HG03432 (cell line): ENCODE measurements around the gene HNRNPR.

Experiments used
- ATAC-seq: cut with Tn5 transposase; IDR thresholded peaks from one replicate; pipeline ENCODE4 v1.9.1; 2021; ENCODE audit warnings: mild to moderate bottlenecking, moderate library complexity; ENCODE audit not compliant: unreplicated experiment

Gene HNRNPR

DNA sequence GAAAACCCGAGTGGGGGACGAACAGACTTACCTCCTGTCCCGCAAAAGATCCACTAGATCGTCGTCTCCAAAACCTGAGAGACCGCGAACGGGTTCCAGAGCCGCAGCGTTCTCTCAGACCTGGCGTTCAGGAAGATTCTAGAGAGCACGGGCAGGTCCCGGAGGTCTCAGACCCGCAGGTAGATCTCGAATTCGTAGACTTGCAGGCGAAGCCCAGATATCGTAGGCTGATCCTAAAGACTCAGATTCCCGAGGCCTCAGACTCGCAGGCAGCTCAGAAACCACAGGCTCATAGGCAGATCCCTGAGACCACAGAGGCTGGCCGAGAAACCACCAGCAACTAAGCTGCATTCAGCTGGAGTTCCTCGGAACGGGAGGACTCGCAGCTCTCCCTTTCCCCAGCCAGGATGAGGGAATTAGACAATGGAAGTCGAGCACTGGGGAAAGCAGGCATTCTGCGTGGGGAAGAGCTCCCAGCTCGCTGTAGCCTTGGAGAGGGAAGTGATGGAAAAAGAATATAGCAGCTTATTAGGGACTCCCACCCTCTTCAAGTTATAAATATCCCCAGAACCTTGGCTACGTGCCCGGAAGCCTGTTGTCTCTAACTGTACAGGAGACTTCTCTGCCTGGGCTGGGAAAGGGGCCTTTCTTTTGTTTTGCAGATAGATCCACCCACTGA is 25.4 kb upstream of the HNRNPR start, which contains the start of gene ZNF436:
Gene ZNF436 (minus strand): TSS at position 502 of the 679 bp plus-strand sequence. CDS start 1,831 bp downstream, outside the sequence.
- ATAC-seq = no peak

GRCh38 chr1:23368562-23369334 is 24.7 kb upstream of the HNRNPR start:
- ATAC-seq = peak; percentile 76

DNA sequence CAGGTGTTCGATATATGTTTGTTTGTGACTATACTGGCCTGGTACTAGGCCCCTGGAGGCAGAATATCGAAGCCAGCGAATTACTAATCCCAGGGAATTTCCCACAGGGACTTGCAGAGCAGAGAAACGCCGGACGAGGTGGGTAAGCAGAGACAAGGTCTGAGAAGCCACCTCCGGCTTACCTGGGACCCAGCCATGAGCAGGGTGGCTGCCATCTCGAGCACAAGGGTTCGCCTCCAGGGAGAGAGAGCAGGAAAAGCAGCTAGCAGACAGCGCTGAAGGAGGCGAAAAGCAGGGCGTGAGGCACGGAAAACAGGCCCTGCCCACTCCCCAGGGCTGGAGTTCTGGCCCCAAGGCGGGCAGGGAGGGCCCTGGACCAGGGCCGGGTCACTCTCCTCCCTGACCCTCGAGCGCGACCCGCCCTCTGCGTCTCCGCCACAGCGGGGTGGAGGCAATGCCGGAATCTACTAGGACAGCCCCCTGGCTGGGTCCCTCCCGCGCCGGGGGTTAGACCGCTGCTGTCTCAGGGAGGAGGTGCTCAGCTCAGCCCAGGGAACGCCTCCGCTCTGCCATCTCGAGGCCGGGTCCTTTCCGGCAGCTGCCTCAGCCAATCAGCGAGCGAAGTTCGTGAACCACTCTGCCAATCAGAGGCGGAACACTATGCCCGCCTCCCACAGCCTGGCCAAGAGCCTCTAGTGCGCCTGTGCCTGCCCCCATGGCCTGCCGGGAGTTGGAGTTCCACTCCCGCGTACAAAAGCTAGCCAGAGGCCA is 23.9 kb upstream of the HNRNPR start:
- peak; percentile 89 for ATAC-seq

DNA sequence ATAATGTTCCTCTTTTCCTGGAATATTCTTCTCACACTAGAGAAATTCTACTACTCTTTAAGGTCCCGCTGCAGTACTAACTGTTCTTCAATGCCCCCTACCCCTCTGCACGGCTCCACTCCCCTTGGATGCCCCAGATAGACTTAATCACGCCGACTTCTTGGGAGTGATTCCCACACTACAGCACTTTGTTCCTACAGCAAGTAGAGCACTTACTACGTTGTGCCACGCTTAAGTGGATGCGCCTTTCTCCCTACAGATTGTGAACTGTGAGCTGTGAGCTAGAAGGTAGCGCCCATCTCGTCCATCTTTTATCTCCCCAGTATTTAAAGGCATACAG is 23.3 kb upstream of the HNRNPR start:
- no peak for ATAC-seq

DNA sequence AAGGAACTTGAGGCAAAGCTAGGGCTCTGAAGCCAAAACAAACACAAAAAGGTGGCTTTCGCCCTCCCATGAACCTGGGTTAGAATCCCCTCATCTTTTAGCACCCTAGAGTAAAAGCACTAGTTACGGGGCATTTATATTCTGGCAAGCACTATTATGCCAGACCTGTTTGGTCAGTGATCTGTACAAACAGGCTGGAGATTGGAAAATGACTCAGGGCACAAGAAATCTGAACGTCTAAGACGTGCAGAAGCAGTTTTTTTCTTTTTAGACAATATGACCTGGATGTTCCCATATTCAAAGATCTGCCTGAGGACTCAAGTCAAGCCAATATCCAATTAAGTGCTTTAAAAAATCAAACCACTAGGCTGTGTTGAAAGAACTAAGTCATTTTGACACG is 22.5 kb upstream of the HNRNPR start:
- no peak for ATAC-seq

- no peak for ATAC-seq
Measured at GRCh38 chr1:23366146-23366545, 22.1 kb upstream of the HNRNPR start.

DNA sequence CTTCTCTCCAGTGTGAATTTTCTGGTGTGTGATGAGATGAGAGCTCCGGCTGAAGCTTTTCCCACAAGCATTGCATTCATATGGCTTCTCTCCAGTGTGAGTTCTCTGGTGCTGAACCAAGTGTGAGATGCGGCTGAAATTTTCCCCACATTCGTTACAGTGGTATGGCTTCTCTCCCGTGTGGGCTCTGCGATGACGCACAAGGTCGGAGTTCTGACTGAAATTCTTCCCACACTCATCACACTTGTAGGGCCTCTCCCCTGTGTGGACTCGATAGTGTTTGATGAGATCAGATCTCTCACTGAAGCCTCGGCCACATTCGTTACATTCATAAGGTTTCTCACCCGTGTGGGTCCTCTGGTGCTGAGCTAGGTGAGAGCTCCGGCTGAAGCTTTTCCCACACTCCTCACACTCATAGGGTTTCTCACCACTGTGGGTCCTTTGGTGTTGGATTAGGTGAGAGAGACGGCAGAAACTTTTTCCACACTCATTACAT is 18.2 kb upstream of the HNRNPR start:
- ATAC-seq = no peak

- ATAC-seq = no peak
Measured at GRCh38 chr1:23358310-23358875, 14.3 kb upstream of the HNRNPR start.

GRCh38 chr1:23357138-23357908 is 13.2 kb upstream of the HNRNPR start:
- no peak for ATAC-seq

DNA sequence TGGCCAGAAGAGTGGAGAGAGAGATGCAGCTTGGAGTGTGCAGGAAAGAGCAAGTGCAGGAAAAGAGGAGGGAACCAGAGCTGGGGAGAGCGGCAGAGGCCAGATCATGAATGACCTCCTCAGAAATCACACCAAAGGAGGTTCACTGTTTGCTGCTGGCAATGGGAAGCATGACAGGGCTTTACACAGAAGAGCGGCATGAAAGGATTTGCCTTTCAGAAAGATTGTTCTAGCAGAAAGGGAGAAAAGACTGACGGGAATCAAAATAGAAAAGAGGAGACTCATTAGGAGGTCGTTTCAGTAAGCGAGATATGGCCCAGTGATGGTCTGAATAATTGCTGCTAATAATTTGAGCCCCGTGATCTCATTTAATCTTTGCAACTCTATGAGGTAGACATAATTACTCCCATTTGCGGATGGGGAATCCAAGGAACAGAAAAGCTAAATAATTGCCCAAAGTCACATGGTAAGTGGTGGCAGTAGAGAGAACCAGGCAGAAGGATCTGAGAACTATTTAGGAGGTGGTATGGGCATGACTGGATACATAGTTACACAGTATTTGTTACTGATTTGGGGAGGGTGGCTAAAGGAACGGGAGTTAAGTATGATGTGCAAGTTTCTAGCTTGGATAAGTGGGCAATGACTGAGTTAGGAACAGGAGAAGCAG is 12.5 kb upstream of the HNRNPR start:
- ATAC-seq = no peak

DNA sequence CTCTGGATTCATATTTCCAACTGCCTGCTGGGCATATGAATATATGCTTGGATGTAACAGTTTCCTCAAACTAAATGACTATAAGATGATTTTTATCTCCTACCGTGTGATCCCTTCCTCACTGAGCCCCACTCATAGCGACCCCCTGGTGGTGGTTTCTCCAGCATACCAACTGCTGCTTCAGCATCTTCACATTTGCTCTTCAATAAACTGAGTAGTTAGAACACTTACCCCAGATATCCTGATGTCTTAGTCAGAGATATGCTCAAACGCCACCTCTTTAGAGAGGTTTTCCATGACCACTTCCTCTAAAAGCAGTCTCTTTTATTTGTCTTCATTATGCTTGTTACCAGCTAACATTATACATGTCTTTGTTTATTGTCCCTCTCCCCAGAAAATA is 10.2 kb upstream of the HNRNPR start:
- ATAC-seq = no peak

- ATAC-seq = no peak
Measured at GRCh38 chr1:23352096-23352695, 8.1 kb upstream of the HNRNPR start.

DNA sequence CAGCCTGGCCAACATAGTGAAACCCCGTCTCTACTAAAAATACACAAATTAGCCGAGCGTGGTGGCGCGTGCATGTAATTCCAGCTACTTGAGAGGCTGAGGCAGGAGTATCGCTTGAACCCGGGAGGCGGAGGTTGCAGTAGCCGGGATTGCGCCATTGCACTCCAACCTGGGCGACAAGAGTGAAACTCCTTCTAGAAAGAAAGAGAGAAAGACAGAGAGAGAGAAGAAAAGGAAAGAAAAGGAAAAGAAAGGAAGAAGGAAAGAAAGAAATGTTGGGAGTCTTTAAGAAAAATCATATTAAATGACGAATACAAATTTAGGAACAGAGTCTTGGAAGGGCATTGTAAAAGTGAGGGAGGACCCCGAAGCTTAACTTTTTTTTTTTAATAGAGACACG is 1.8 kb upstream of the HNRNPR start:
- no peak for ATAC-seq

DNA sequence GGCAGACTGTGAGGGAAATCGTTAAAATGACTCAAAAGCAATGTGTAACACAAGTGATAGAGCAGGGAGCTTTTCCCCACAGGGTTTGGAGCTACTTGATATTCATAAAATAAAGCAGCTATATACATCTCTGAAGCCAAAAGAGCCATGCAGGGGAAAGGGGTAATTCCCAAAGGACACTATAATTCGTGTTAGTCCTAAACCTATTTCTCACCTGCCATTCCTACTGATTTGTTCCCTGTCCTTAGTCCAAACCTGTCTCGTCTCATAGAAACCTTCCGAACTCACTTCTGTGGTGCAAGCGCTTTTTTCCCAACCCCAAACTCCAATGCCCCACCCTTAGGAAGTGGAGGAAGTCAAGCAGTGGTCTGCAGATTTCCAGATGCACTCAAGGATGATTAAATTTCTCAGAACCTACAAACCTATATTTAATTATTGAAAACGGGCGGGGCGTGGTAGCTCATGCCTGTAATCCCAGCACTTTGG is 946 bp upstream of the HNRNPR start:
- ATAC-seq = no peak

DNA sequence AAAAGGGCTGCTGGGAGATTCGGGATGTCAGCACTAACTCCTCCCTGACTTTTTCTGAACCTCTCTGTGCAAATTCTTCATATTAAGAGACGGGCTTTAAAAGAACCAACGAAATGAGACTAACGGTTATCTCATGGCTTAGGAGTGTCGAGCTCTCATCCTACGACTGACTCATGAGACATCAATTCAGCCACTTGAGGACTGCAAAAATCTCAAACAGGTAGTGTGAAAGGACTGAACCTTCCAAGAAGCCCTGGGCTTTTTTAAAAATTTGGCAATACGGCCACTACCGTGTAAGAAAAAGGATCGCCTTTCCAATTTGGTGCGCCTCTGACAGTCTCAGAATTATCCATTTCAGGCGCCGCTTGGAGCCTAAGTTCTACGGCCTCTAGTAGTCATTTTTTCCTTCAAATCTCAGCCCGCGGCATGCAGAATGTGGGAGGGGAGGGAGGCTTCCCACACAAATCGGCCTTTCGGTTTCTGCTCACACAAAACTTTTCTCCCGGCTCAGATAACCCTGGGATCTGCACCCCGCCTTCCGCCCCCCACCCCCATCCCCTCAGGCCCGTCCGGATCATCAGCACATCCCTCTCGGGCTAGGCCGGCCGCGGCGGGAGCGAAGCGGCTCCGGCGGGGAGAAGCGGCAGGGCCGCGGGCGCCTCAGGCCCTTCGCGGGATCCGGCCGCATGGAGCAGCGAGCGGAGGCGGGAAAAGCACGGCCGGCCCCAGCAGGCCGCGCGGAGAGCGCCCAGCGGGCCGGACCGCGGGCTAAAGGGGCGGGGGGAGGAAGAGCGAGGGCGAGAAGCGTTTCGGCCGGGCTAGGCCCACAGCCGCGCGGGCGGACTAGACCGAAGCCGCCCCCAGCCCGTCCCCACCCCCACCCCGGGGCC is 618 bp downstream of the HNRNPR start:
- peak; percentile 17 for ATAC-seq

GRCh38 chr1:23341931-23342692 is 2.0 kb downstream of the HNRNPR start:
- ATAC-seq = no peak

DNA sequence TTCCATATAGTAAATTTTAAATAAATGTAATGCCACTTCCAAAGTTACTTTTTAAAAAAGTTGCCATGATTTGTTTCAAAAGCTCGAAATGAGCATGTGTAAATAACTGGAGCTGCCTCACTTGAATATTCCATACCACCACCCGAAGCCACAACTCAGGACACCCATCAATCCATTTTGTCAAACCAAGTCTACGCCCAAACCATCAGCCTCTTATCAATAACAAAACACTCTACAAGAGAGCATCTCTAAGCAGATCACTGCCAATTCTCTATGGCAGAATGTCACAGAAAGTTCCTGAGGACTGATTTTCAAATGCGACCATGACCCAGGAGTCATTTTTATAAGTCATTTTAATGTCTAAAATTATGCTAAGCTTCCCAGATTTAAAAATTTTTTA is 4.5 kb downstream of the HNRNPR start:
- no peak for ATAC-seq

- ATAC-seq = no peak
Measured at GRCh38 chr1:23337869-23338268, 6.2 kb downstream of the HNRNPR start.
